ENCODE measurements around the gene WDFY4.

DNA sequence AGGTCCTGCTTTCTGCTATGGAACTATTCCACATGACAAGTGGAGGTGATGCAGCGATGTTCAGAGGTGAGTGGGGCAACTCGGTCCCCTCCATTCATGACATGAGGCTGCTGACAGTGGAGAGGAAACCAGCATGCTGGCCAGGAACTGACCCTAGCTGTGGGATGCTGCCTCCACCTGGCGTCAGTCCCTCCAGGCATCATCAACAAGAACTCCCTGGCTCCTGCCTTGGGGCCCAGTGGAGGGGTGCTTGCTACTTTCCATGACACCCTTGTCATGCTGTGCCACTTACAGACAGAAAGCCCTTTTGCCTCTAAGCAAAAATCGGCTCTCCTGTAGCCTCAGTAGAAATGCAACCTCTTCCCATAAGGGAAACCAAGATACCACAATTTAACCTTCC lies 136.4 kb downstream of the WDFY4 start:
- no peak for TF ChIP-seq EZH2phosphoT487 (IDR thresholded peaks at IDR 0.05; ENCODE audit: insufficient read depth, low read depth)
- TF ChIP-seq EZH2 (IDR thresholded peaks at IDR 0.05; ENCODE audit: insufficient read depth, poor library complexity, severe bottlenecking) = no peak
